Loucy (cell line): ENCODE data around the gene LRRC4.

Experiments
- H2AFZ ChIP-seq: fragments of 200-600 bp; sonication (generic); 2 replicates; pipeline ENCODE4 v1.6.0; 2016; ENCODE audit warnings: antibody characterized with exemption, mild to moderate bottlenecking, low read length, moderate library complexity
- H3F3A ChIP-seq: fragments of 200-600 bp; 2 replicates; pipeline ENCODE4 v1.6.0; 2016; ENCODE audit warnings: antibody characterized with exemption, low read depth, mild to moderate bottlenecking
- H3K27me3 ChIP-seq: fragments of 200-600 bp; sonication (generic); 2 replicates; pipeline ENCODE4 v1.6.1; 2014; ENCODE audit warnings: low read length, mild to moderate bottlenecking; ENCODE audit not compliant: insufficient read depth, poor library complexity, severe bottlenecking
- H3K36me3 ChIP-seq: fragments of 200-600 bp; sonication (generic); 2 replicates; pipeline ENCODE4 v1.6.1; 2016; ENCODE audit warnings: low read length; ENCODE audit not compliant: insufficient read depth
- H3K4me1 ChIP-seq: fragments of 200-600 bp; sonication (generic); 2 replicates; pipeline ENCODE4 v1.5.1; 2014; ENCODE audit warnings: low read length, mild to moderate bottlenecking; ENCODE audit not compliant: insufficient read depth, poor library complexity, severe bottlenecking
- H3K4me2 ChIP-seq: fragments of 200-600 bp; sonication (generic); 2 replicates; pipeline ENCODE4 v1.6.0; 2014; ENCODE audit warnings: antibody characterized with exemption, low read length, low read depth, mild to moderate bottlenecking; ENCODE audit not compliant: poor library complexity, severe bottlenecking
- H3K4me3 ChIP-seq: fragments of 200-600 bp; sonication (generic); 2 replicates; pipeline ENCODE4 v1.5.1; 2014; ENCODE audit warnings: low read length, mild to moderate bottlenecking, mixed read lengths; ENCODE audit not compliant: poor library complexity, severe bottlenecking
- H3K79me2 ChIP-seq: fragments of 200-600 bp; sonication (generic); 2 replicates; pipeline ENCODE4 v1.6.1; 2014; ENCODE audit warnings: low read length; ENCODE audit not compliant: insufficient read depth
- H3K9ac ChIP-seq: fragments of 200-600 bp; sonication (generic); 2 replicates; pipeline ENCODE4 v1.6.0; 2014; ENCODE audit warnings: mild to moderate bottlenecking, low read depth, low read length, moderate library complexity; ENCODE audit not compliant: poor library complexity, severe bottlenecking
- H3K9me2 ChIP-seq: fragments of 200-600 bp; sonication (generic); replicated peaks from 2 replicates; pipeline ENCODE4 v1.6.1; 2016; ENCODE audit warnings: low read depth, low read length, mixed read lengths
- H3K9me3 ChIP-seq: fragments of 200-600 bp; sonication (generic); 2 replicates; pipeline ENCODE4 v1.6.1; 2014; ENCODE audit warnings: mild to moderate bottlenecking, antibody characterized with exemption, low read length, low read depth; ENCODE audit not compliant: insufficient read depth
- H4K20me1 ChIP-seq: fragments of 200-600 bp; sonication (generic); 2 replicates; pipeline ENCODE4 v1.6.0; 2014; ENCODE audit warnings: antibody characterized with exemption, low read length, mild to moderate bottlenecking; ENCODE audit not compliant: insufficient read depth, poor library complexity, severe bottlenecking
- CTCF ChIP-seq: fragments of 200-600 bp; sonication (generic); conservative IDR thresholded peaks from 2 replicates; pipeline ENCODE4 v1.5.1; 2014; ENCODE audit warnings: mild to moderate bottlenecking, antibody characterized with exemption, low read length
- EZH2phosphoT487 ChIP-seq: fragments of 200-600 bp; IDR thresholded peaks from 2 replicates; pipeline ENCODE4 v1.6.1; 2018; ENCODE audit warnings: antibody characterized with exemption, mild to moderate bottlenecking, moderate library complexity, borderline replicate concordance

The LRRC4 gene

GRCh38 chr7:128033246-128033645 lies 2.0 kb upstream of the LRRC4 start:
- Histone ChIP-seq H3K36me3 (peaks cover 7% of the 10 kb centered on the region; the same call in 1 of the 2 replicates), H3K79me2 (no peaks in the 10 kb centered on the region), H3K4me1 (no peaks in the 10 kb centered on the region), H3K9me3 (no peaks in the 10 kb centered on the region), H3K27me3 (no peaks in the 10 kb centered on the region), H3F3A (no peaks in the 10 kb centered on the region), H3K9ac (no peak overlapping the region), H2AFZ (no peak overlapping the region), H4K20me1 (no peaks in the 10 kb centered on the region), H3K4me2 (no peak overlapping the region), H3K9me2 (no peaks in the 10 kb centered on the region), H3K4me3 (no peak overlapping the region)
- no peak for TF ChIP-seq EZH2phosphoT487
- no peak for TF ChIP-seq CTCF

GRCh38 chr7:128032605-128033235 lies 1.5 kb upstream of the LRRC4 start:
- no peaks in the 10 kb centered on the region for H3K9me3 ChIP-seq
- H3K79me2 ChIP-seq, result no peaks in the 10 kb centered on the region
- no peak overlapping the region for H3K4me2 ChIP-seq
- H3K4me1 ChIP-seq, result no peaks in the 10 kb centered on the region
- no peak overlapping the region for H3K4me3 ChIP-seq
- H3K9me2 ChIP-seq, result no peaks in the 10 kb centered on the region
- TF ChIP-seq CTCF (no peak), EZH2phosphoT487 (no peak)
- no peak overlapping the region for H2AFZ ChIP-seq
- peaks cover 7% of the 10 kb centered on the region; the same call in 1 of the 2 replicates for H3K36me3 ChIP-seq
- H3F3A ChIP-seq, result no peaks in the 10 kb centered on the region
- no peaks in the 10 kb centered on the region for H3K27me3 ChIP-seq
- H4K20me1 ChIP-seq, result no peaks in the 10 kb centered on the region
- no peak overlapping the region for H3K9ac ChIP-seq

- no peaks in the 10 kb centered on the region for H4K20me1 ChIP-seq
These were observed 816 bp upstream of the LRRC4 start for GRCh38 chr7:128031901-128032604.

More at GRCh38 chr7:128031901-128032604, 816 bp upstream of the LRRC4 start:
- H3K36me3 ChIP-seq, result peaks cover 7% of the 10 kb centered on the region; the same call in 1 of the 2 replicates
- H3K9me3 ChIP-seq, result no peaks in the 10 kb centered on the region
- H3K9ac ChIP-seq, result no peak overlapping the region
- H3K9me2 ChIP-seq, result no peaks in the 10 kb centered on the region
- no peaks in the 10 kb centered on the region for H3K27me3 ChIP-seq
- no peak overlapping the region for H3K4me3 ChIP-seq
- H3K4me1 ChIP-seq, result no peaks in the 10 kb centered on the region
- no peaks in the 10 kb centered on the region for H3F3A ChIP-seq
- H3K4me2 ChIP-seq, result no peak overlapping the region
- no peak for TF ChIP-seq CTCF
- H3K79me2 ChIP-seq, result no peaks in the 10 kb centered on the region
- no peak overlapping the region for H2AFZ ChIP-seq
